ENCODE data around the gene SMARCD3.

Gene SMARCD3

DNA sequence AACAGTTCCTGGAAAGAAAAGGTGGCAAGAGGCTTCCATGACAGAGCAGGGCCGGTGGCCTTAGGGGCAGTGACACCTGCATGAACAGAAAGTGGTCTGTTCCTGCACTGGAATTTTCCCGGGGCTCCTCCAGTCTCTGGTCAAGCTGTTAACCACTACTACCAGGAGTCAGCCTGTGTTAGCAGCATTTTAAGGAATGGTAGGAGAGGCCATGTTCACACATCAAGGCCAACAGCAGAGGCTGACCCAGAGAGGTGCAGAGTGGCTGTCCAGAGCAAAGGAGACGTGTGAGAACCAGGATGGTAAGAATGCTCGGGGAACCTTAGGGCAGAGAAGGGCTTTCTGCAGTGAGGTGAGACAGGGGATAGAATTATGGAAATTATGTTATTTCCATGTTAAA is 46.7 kb downstream of the SMARCD3 start:
- H2AFZ ChIP-seq (ENCODE audit: low read length), result no peak overlapping the region
- H3K4me3 ChIP-seq (ENCODE audit: low read depth, low read length, poor library complexity, severe bottlenecking), result no peak overlapping the region
- no peaks in the 10 kb centered on the region for H4K20me1 ChIP-seq (ENCODE audit: insufficient read depth, low read length)
- H3K4me1 ChIP-seq (ENCODE audit: insufficient read depth, low read length, severe bottlenecking), result no peaks in the 10 kb centered on the region
- H3K4me2 ChIP-seq (ENCODE audit: low read length), result no peak overlapping the region
- H3K9me3 ChIP-seq (ENCODE audit: low read length), result no peaks in the 10 kb centered on the region
- H3K79me2 ChIP-seq (ENCODE audit: insufficient read depth, low read length), result no peaks in the 10 kb centered on the region
- no peaks in the 10 kb centered on the region for H3F3A ChIP-seq (ENCODE audit: insufficient read depth, low read length)
- no peaks in the 10 kb centered on the region for H3K9me2 ChIP-seq (ENCODE audit: low read depth, low read length)
- no peaks in the 10 kb centered on the region for H3K27me3 ChIP-seq (ENCODE audit: insufficient read depth, low read length)
- no peaks in the 10 kb centered on the region for H3K36me3 ChIP-seq (ENCODE audit: insufficient read depth, low read length)
- H3K9ac ChIP-seq (ENCODE audit: low read length), result no peak overlapping the region
- H3K27ac ChIP-seq (ENCODE audit: low read depth, low read length, poor library complexity, severe bottlenecking), result no peak overlapping the region
- no peak for TF ChIP-seq EZH2 (IDR thresholded peaks at IDR 0.05; ENCODE audit: borderline replicate concordance, low read length)
- TF ChIP-seq CTCF (IDR thresholded peaks at IDR 0.05; ENCODE audit: low read length), result no peak

DNA sequence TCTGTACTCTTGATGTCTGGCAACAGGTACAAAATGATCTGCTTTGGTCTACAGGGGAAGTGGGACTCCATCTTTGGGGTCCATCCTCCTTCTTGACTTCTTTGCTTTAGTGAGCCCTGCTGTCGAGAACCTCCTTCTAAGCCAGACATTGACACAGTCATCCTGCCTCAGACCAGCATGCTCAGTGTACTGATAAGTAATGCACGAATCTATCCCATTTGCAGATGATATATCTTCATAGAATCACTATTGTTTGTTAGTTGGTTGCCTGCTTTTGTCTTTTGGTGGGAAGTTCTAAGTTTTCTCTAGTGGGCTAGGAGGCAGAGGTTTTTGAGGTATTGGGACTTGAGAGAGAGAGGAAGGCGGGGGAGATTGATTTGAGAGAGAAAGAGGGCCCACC is 47.1 kb downstream of the SMARCD3 start:
- H2AFZ ChIP-seq (ENCODE audit: low read length), result no peak overlapping the region
- H3K79me2 ChIP-seq (ENCODE audit: insufficient read depth, low read length), result no peaks in the 10 kb centered on the region
- H3K9ac ChIP-seq (ENCODE audit: low read length), result no peak overlapping the region
- H3K27me3 ChIP-seq (ENCODE audit: insufficient read depth, low read length), result no peaks in the 10 kb centered on the region
- no peaks in the 10 kb centered on the region for H3K4me1 ChIP-seq (ENCODE audit: insufficient read depth, low read length, severe bottlenecking)
- no peak for TF ChIP-seq CTCF (IDR thresholded peaks at IDR 0.05; ENCODE audit: low read length)
- H3K9me3 ChIP-seq (ENCODE audit: low read length), result no peaks in the 10 kb centered on the region
- H4K20me1 ChIP-seq (ENCODE audit: insufficient read depth, low read length), result no peaks in the 10 kb centered on the region
- no peaks in the 10 kb centered on the region for H3K9me2 ChIP-seq (ENCODE audit: low read depth, low read length)
- no peak overlapping the region for H3K4me2 ChIP-seq (ENCODE audit: low read length)
- H3F3A ChIP-seq (ENCODE audit: insufficient read depth, low read length), result no peaks in the 10 kb centered on the region
- H3K4me3 ChIP-seq (ENCODE audit: low read depth, low read length, poor library complexity, severe bottlenecking), result no peak overlapping the region
- H3K27ac ChIP-seq (ENCODE audit: low read depth, low read length, poor library complexity, severe bottlenecking), result no peak overlapping the region
- no peaks in the 10 kb centered on the region for H3K36me3 ChIP-seq (ENCODE audit: insufficient read depth, low read length)

DNA sequence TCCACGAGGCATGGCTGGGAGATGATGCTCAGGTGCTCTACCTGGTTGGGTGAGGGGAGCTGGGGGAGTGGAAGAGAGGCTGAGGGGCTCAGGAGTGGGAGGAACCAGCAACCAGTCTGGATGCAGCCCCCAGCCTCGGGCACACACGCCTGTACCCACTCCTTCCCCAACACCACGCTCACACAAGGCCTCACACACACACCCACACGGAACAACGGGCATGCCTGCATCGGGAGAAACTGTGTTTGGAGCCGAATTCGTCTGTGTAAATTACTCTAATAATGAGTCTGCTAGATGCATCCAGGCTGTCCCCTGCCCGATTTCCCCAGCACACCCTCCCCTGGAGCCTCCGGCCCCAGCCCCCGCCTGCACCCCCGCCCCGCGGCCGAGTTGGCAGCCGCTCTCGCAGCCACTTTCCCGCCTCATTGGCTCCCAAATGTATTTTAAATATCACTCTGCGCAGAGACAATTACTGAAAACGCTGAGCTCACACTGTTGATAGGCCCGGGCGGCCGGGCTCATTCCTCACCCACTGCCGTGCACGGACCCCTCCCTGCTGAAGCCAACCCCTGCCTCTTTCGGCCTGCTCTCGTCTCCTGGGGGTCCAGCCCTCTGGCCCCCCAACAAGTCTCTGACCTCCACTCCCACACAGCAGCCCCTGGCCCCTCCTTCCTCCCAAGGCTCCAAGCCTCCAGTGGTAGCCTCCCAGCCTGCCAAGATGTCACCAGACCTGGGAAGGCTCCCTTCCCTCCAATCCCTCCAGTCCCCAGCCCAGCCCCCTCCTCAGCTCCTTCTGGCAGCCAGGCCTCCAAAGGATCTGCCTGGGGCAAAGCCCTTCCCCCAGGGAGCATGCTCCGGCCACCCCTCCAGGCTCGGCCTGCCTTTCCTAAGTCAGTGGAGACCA is 49.3 kb downstream of the SMARCD3 start:
- Histone ChIP-seq H3K4me1 (ENCODE audit: insufficient read depth, low read length, severe bottlenecking) (no peaks in the 10 kb centered on the region), H3K4me3 (ENCODE audit: low read depth, low read length, poor library complexity, severe bottlenecking) (no peak overlapping the region), H3K79me2 (ENCODE audit: insufficient read depth, low read length) (no peaks in the 10 kb centered on the region), H3K9me2 (ENCODE audit: low read depth, low read length) (no peaks in the 10 kb centered on the region), H4K20me1 (ENCODE audit: insufficient read depth, low read length) (no peaks in the 10 kb centered on the region), H2AFZ (ENCODE audit: low read length) (no peak overlapping the region), H3K27ac (ENCODE audit: low read depth, low read length, poor library complexity, severe bottlenecking) (no peak overlapping the region), H3K27me3 (ENCODE audit: insufficient read depth, low read length) (no peaks in the 10 kb centered on the region), H3K36me3 (ENCODE audit: insufficient read depth, low read length) (no peaks in the 10 kb centered on the region), H3K9ac (ENCODE audit: low read length) (no peak overlapping the region), H3K9me3 (ENCODE audit: low read length) (no peaks in the 10 kb centered on the region), H3K4me2 (ENCODE audit: low read length) (no peak overlapping the region), H3F3A (ENCODE audit: insufficient read depth, low read length) (no peaks in the 10 kb centered on the region)
- TF ChIP-seq CTCF (IDR thresholded peaks at IDR 0.05; ENCODE audit: low read length) (no peak), EZH2 (IDR thresholded peaks at IDR 0.05; ENCODE audit: borderline replicate concordance, low read length) (no peak)
